ENCODE data around the gene SLC38A11.

SLC38A11 gene

GRCh38 chr2:164891460-164891859 lies 63.9 kb downstream of the SLC38A11 start:
- TF ChIP-seq CTCF (conservative IDR thresholded peaks at IDR 0.05) = no peak
- TF ChIP-seq ZFX (IDR thresholded peaks at IDR 0.05) = no peak

GRCh38 chr2:164890544-164890943 lies 64.8 kb downstream of the SLC38A11 start:
- no peak for TF ChIP-seq ZFX (IDR thresholded peaks at IDR 0.05)
- TF ChIP-seq CTCF (conservative IDR thresholded peaks at IDR 0.05) = no peak
- H3K27ac ChIP-seq = no peak overlapping the region

More at GRCh38 chr2:164891460-164891859, 63.9 kb downstream of the SLC38A11 start:
- H3K27ac ChIP-seq = no peak overlapping the region

GRCh38 chr2:164888592-164888991 lies 66.7 kb downstream of the SLC38A11 start:
- H3K27ac ChIP-seq = no peak overlapping the region
- TF ChIP-seq ZFX (IDR thresholded peaks at IDR 0.05) = no peak
- no peak for TF ChIP-seq CTCF (conservative IDR thresholded peaks at IDR 0.05)

DNA sequence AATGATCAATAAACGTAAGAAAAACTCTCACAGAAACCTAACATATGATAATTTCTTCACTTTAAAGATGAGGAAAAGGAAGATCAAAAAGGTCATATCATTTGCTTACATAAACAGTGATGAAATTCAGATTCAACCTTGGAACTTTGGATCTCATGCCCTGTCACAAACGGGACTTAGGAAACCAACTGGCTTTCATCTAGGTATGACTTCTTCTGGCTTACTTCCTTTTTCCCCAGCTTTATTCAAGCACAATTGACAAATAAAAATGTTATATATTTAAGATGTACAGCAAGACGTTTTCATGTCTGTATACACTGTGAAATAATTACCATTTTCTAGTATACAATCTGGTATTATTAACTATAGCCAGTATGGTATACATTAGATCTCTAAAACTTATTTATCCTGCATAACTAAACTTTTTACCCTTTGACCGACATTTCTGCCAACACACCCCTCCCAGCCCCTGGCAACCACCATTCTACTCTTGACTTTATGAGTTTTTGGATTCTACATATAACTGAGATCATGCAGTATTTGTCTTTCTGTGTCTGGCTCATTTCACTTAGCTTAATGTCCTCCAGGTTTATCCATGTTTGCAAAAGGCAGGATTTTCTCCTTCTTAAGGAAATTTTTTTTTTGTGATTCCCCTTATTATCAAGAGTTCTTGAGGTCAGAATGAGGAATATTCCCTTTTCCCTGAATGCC lies 67.7 kb downstream of the SLC38A11 start:
- H3K27ac ChIP-seq = no peak overlapping the region
- no peak for TF ChIP-seq CTCF (conservative IDR thresholded peaks at IDR 0.05)
- no peak for TF ChIP-seq ZFX (IDR thresholded peaks at IDR 0.05)

DNA sequence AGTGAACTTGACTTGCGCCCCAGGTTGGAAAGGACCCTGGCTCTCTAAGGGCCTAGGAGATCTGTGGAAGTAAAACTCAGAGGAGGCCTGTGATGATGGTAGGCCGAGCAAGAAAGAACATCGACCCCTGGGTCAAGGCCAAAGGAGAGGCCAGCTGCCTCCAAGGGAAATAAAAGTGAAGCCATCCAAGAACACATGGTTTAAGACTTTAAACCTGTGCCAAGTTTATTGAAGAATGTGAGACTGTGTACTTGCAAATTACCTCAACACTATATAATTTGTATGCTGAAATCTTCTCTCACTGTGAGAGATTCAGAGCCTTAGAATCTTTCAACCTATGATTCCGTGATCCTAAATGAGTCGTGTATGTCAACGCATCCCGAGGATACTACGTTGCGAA lies 73.0 kb downstream of the SLC38A11 start:
- TF ChIP-seq ZFX (IDR thresholded peaks at IDR 0.05) = no peak

DNA sequence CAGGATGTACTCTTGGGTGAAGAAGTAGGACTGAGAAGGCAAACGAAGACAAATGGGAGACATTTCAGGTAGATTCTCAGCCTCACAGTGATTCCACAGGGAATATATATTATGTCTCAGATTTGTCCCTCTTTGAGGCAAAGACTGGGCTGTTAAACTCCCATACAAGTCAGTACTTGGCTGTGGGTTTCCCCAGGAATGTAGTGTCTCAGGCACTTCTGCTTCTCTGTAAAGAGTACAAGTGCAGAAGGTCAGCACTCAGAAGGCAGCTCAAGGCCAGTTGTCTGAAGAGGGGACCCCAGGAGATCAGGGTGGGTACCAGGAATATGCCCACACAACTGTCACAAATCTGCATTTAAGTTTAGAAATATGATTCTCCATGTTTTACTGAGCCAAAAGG lies 73.8 kb downstream of the SLC38A11 start:
- TF ChIP-seq ZFX (IDR thresholded peaks at IDR 0.05) = no peak
- TF ChIP-seq CTCF (conservative IDR thresholded peaks at IDR 0.05) = no peak
- H3K27ac ChIP-seq = no peak overlapping the region

More for the DNA sequence above, 73.0 kb downstream of the SLC38A11 start:
- no peak overlapping the region for H3K27ac ChIP-seq

DNA sequence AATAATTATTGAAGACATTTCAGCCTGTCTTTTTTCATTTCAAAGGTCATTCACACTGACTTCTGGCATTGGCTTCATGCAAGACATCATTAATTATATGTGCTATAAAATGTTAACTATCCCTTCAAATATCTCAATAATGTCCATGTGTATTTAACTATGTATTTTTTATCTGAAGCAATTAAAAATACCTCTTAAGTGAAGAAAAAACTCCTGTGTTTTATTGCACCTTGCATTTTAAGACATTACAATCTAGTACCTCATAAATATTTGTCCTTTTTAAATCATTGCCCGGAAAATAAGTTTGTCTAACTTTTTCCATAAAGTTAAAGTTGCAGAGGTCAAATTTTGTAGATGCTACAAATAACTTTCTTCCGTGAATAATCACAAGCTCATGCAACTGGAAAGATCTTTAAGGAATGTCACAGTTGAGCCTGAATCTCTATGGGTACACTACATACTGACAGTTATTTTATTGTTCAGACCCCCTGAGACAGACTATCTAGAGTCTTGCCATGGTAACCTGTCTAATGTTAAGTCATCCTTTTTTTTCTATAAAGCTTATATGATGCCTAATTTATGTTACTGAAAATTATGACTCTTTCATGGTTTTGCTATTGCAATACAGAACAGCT lies 75.3 kb downstream of the SLC38A11 start:
- TF ChIP-seq ZFX (IDR thresholded peaks at IDR 0.05) = no peak
- TF ChIP-seq CTCF (conservative IDR thresholded peaks at IDR 0.05) = no peak
- H3K27ac ChIP-seq = no peak overlapping the region
